HG02981 (cell line): ENCODE measurements around the gene STMP1.

Experiments
- ATAC-seq: cut with Tn5 transposase; IDR thresholded peaks from one replicate; pipeline ENCODE4 v1.9.1; 2021; ENCODE audit warnings: mild to moderate bottlenecking, moderate library complexity; ENCODE audit not compliant: unreplicated experiment

STMP1 gene

DNA sequence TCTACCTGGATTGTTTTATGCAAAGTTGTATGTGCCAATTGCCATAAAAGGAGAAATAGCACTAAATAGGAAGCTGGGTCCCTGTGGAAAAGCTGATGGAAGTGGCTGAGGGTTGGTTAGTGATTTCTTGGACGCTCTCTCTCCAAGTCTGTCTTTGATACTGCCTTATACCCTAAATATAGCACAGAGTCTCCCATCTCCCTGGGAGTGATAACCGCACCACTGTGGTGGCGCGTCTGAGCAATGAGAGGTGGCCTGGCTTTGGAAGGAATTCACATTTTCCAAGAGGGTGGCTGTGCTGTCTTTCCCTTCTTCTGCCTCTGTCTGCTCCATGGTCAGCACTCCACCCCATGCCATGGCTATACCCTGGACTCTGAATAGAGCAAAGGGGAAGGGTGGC is 31.2 kb downstream of the STMP1 start:
- ATAC-seq: no peak

DNA sequence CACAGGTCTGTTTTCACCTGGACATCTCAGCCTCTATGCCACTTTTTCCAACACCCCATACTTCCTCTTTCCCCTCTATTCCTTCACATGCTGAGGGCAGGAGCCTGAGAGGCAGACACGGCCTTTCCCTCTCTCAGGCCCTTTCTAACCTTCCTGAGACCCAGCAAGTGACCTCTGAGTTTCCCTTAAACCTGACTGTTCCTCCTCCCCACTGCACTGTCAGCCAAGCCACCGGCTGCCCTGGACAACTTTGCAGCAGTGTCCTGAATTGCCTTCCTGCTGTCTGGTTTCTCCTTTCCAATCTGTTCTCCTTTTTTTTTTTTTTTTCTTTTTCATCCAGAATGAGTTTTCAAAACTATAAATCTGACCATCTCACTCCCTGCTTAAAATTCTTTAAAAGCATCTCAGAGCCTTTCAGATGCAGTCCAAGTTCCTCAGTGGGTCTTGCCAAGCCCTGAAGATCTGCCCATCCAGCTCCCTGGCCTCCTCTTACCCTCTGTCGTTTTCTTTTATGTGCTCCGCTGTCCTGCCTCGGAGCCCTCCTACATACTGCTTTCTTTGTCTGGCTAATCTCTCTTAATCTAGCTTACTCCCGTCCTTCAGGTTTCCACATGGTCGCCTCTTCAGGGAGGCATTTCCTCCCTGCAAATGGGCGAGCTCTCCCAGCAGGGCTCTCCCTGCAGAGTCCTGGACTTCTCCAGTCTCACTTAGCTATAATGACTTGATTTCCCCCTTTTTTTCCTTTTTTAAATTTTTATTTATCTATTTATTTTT is 35.1 kb downstream of the STMP1 start:
- ATAC-seq: no peak

- ATAC-seq: no peak
Measured at GRCh38 chr7:135704074-135704473, 41.8 kb downstream of the STMP1 start.

GRCh38 chr7:135704698-135705097 is 42.4 kb downstream of the STMP1 start:
- ATAC-seq: no peak

DNA sequence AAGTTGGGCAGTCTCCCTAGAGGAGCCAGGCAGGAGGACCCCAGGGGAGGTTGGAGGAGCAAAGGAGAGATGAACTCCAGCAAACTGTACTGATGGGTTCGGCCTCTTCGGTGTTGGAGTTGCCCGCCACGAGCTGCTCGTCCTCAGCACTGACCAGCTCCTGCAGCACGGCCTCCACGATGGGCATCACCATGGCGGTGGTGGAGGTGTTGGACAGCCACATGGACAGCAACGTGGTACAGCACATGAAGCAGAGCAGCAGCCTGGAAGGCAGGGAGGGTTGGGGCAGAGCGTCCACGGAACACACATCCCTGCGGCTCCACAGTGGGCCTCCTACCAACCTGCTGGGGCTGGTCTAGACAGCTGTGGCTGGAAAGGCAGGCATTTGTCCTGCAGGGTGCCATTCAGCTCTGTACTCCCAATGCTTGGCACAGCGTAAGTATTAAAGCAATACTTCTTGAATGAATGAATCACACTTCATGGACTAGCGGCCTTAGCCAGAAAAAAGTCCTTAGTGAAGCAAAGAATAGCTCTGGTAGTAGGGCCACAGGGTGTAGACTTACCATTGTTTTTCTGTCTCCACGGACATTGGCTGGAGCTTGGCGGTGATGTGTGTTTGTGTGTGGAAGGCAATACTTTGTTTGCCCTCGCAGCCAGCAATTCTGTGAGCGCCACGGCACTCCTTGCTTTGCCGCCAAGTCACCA is 43.9 kb downstream of the STMP1 start:
- no peak for ATAC-seq

DNA sequence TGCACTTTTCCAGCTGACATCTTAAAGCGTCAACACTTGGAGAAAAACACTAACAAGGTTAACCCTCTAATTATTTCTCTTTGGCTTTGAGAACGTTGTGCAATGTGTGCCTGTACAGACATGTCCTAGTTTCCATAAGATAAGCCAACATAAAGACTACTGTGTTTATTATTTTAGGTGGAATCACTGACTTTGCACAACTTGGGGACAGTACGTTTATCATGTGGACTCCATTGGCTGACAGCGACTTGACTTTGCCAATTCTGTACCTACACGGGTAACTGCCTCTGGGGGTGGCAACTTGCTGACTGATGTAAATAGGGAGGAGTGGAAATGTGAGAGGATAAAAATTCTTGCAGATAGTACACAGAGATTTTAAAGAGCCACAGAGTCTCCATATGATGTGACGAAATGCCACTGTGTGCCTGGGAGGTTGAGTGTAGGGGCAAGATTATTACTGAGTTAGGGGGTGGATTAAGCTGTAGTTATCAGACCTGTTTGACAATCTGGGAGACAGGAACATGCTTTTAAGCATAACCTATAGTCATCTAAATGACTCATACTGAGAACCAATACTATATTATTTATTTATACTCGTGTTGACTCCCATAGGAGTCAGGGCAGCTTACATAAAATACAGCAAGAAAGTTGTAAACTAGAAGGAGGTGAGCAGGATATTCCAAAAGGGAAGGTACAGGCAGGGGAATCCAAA is 44.7 kb downstream of the STMP1 start:
- ATAC-seq: no peak

DNA sequence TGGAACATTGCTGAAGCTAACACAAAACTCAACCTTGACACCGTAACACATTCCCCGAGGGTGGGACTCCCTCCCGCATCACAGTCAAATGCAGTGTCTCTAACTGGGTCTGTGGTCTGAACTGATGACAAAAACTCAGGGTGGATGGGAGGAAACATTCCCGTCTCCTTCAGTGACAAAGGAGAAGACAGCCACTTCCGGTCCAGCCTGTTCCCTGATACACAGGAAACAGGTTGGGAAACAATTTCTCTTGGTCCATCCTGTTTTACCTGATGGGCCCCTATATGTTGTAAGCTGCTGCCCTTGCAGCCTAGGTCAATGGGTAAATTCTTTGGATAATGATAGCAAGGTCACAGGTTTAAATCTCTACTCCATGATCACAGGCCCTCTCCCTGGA is 45.3 kb downstream of the STMP1 start:
- ATAC-seq: no peak

DNA sequence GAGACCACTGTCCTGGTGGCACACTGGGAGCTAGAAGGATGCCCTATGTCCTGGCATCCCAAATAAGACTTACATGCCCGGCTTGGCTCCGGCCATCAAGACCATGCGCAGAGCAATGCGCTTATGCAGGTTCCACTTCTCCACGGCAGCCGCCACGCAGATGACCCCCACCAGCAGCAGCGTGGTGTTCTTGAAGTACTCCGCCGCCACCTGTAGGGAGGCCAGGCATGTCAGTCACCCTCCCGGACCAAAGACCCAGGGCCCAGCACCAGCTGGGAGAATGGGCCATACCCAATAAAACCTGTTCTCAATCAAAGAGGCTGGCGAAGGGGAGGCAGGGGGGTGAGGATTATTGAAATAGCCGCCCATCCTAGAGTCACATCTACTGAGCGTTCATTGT is 45.7 kb downstream of the STMP1 start:
- no peak for ATAC-seq

DNA sequence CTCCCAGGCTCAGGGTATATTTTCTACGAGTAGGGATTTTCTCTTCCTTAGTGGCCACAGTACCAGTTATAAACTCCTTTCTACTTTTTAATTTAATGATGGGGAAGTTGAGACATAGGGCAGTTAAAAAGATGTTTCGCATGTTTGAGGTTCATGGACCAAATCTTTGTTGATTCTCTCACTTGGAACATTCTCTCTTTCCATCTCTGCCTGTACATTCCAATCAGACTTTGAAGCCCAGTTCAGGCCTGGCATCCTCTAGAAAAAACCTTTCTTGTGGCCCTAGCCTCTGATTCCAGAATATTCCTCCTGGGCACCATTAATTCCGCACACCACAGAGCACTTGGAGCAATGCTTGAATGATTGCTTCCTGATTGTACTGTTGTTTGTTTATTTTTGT is 47.2 kb downstream of the STMP1 start:
- ATAC-seq: no peak

DNA sequence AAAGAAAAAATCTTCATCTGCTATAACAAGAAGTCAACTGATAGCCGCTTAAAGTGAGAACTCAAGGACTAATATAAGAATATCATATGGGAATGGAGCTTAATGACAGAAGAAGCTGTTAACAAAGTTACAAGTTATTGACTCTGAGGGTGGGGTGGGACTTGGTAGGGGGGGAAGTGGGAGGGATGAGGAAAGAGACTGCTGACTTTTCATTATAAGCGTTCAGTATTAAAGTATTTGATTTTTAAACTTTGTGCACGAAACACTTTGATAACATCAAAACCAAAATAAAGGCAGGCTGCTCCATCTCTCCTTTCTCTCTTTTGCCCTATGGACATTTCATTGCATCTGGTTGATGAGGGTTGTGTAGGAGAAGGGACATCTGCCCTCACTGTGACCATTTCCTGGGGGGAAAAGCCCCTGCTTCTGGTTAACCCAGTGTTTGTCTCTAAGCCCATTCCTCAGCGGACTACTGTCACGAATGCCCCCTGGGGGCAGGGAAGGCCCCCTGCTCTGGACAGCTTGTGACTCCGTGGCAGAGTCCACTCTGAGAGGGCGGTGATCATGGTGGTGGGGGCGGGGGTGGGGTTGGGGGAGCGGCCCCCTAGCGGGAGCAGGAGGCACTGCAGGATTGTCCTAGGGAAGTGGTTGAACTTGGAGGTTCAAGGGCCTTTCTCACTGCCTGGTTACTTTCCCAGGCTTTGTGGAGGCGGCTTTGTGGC is 48.3 kb downstream of the STMP1 start:
- peak; percentile 43 for ATAC-seq

- ATAC-seq: peak; percentile 3
Measured at GRCh38 chr7:135711139-135711469, 48.8 kb downstream of the STMP1 start.

- no peak for ATAC-seq
Measured at GRCh38 chr7:135712182-135712782, 50.0 kb downstream of the STMP1 start.

DNA sequence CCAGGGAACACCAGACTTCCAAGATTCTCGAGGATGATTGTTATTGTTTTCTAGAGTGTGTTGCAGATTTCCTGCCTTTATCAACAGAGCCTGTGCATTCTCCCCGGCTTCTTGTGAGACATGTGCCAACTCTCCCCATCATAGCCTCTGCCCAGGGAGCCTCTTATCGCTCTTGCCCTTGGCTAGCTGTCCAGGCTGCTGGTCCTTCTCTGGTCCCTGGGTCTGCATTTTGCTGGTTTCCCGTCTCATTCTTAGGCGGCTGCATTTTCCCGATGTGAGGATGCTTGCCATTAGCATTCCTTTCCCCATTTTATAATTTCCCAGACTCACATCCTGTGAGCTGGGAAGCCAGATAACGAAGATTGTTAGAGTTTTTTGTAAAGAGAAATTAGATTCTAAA is 50.5 kb downstream of the STMP1 start:
- ATAC-seq: no peak

GRCh38 chr7:135713836-135714470 is 51.6 kb downstream of the STMP1 start:
- ATAC-seq: no peak

DNA sequence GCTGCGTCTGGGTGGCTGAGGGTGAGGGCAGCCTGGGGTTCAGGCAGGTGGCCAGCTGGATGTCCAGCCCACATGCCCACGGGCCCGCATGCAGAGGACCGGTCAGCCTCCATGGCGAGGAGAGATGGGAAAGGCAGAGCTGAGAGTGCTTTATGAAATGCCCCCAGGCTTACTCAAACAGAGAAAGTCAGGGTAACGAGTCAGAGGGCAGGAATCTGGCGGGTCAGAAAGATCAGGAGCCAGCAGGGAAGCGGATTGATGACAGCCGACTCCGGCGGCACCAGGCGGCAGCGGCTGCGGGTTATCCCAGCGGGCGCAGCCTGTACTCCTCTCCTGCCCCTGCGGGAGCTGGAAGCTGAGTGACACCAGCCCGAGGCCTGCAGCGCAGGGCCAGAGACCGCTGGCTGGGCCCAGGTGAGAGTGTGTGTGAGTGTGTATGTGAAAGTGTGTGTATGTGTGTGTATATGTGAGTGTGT is 52.3 kb downstream of the STMP1 start:
- ATAC-seq: no peak

DNA sequence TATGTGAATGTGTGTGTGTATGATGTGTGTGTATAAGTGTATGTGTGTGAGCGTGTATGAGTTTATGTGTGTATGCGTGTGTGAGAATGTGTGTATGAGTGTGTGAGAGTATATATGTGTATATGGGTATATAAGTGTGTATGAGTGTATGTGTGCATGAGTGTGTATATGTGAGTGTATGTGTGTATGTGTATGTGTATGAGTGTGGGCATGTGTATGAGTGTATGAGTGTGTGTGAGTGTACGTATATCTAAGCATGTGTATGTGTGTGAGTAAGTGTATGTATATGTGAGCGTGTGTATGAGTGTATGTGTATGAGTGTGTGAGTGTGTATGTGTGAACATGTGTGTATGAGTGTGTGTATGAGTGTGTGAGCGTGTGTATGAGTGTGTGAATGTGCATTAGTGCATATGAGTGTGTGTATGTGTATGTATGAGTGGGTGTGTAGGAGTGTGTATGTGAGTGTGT is 52.8 kb downstream of the STMP1 start:
- no peak for ATAC-seq

DNA sequence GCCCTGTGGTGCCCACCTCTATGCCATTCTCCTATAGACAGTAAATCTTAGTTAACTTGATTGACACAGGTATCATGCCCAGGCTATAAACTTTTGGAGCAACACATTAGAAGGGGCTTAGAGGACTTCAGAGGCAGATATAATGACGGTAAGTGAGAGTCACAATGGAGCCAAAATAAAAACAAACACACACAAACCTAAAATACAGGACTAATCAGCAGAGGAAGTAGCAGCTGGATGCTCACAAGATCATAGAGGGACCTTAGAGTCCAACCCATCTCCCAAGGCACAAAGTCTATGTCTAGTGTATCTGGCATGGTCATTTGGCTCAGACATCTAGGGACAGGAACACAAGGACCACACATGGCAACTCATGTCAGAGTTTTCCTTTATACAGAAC is 53.4 kb downstream of the STMP1 start:
- no peak for ATAC-seq

DNA sequence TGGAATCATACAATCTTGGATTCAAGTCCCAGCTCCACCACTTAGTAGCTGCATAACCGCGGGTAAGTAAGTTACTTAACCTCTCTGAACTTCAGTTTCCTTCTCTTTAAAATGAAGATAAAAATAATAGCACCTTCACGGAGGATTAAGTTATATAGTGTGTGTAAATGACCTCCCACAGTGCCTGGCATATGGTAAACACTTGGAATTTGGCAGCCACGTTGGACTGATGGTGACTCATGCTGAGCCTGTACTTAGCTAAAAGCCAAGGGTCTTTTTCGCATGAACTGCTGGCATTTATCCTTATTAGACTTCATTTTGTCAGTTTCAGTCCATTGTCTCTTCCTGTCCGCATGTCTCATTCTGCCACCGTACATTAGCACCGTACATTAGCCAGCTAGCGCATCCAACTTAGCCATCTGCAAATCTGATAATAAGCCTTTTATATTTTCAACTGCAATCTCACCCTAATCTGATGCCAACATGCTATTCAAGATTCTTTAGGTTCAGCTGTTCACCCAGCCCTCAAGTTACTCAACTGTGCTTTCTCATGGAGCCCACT is 54.4 kb downstream of the STMP1 start:
- ATAC-seq: no peak

GRCh38 chr7:135717693-135718092 is 55.4 kb downstream of the STMP1 start:
- ATAC-seq: no peak

DNA sequence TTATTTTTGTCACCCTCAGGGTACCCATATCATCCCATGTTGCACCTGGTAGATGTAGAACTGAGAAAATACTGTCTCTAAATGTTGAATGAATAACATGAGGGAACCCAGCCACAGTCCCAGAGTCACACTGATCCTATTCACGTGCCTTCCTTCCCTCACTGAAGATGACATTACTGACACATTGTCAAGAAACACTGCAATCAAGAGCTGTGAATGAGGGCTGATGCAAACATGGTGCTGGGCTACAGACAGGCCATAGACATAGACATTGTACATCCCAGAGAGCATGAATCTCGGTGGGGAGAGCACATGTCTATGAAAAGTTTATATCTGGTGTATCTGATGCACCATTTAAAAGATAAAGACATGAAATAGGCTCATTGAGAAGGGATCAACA is 55.9 kb downstream of the STMP1 start:
- no peak for ATAC-seq
